Measurements from ENCODE around the gene CXCL1.

Gene CXCL1

GRCh38 chr4:73919691-73920090 lies 50.5 kb downstream of the CXCL1 start:
- DNase-seq: no peak

Data from NCI-H510A (cell line).